Panc1 (cell line): Measurements from ENCODE around the gene TRMT61A. TPM values are rescaled to one million over a fixed set of nuclear protein-coding genes. Genes with fewer than 3 reads are reported as not detected.

ENCODE experiments used
- ATAC-seq: fragments of 200-7000 bp; cut with Tn5 transposase; 2 replicates; pipeline ENCODE4 v1.9.1; 2020; ENCODE audit warnings: mild to moderate bottlenecking, moderate library complexity
- BruUV-seq: library from RNA; stranded (reverse); fragments of 400-500 nt; replicated peaks from 2 replicates; lab custom pipeline; 2021; lab: Mats Ljungman, UMichigan
- CTCF ChIA-PET: fragments of 300-600 bp; sonication (Branson Sonifier 250); formaldehyde crosslinking; loops from one replicate; lab custom pipeline; 2022; ENCODE audit warnings: antibody characterized with exemption; lab: Charles Lee
- POLR2A ChIA-PET: fragments of 300-600 bp; sonication (Branson Sonifier 250); formaldehyde crosslinking; loops from one replicate; lab custom pipeline; 2022; ENCODE audit warnings: antibody characterized with exemption; lab: Charles Lee
- DNase-seq: peaks from one replicate; pipeline ENCODE4 v3.0.0-alpha.2; 2010; ENCODE audit warnings: low read depth, low spot score
- H3K27ac ChIP-seq: 2 replicates; pipeline ENCODE4 v1.5.1; 2011; ENCODE audit warnings: mild to moderate bottlenecking, low read length, inconsistent platforms
- H3K27me3 ChIP-seq: fragments of 200-500 bp; sonication (Bioruptor generic); 2 replicates; pipeline ENCODE4 v1.6.0; 2014; ENCODE audit warnings: low read length, inconsistent platforms; ENCODE audit not compliant: control insufficient read depth, insufficient read depth
- H3K36me3 ChIP-seq: fragments of 200-500 bp; sonication (Bioruptor generic); 2 replicates; pipeline ENCODE4 v1.5.1; 2014; ENCODE audit warnings: inconsistent platforms, mild to moderate bottlenecking, low read length, moderate library complexity; ENCODE audit not compliant: control insufficient read depth, insufficient read depth
- H3K4me1 ChIP-seq: 2 replicates; pipeline ENCODE4 v1.5.1; 2011; ENCODE audit warnings: inconsistent platforms, mild to moderate bottlenecking, low read length, moderate library complexity; ENCODE audit not compliant: control insufficient read depth, insufficient read depth
- H3K4me3 ChIP-seq, 2 experiments: 2 replicates each; pipeline ENCODE4 v1.5.1; 2011 to 2012; ENCODE audit warnings: low read depth in 2 of 2, low read length in 2 of 2, mild to moderate bottlenecking in 2 of 2, inconsistent platforms in 1 of 2, moderate library complexity in 1 of 2
- H3K9me3 ChIP-seq: fragments of 200-500 bp; sonication (Bioruptor generic); 2 replicates; pipeline ENCODE4 v1.5.1; 2014; ENCODE audit warnings: low read depth, mild to moderate bottlenecking, inconsistent platforms, low read length, moderate library complexity; ENCODE audit not compliant: control insufficient read depth, insufficient read depth
- CTCF ChIP-seq: fragments of 450-650 bp; IDR thresholded peaks from 2 replicates; pipeline ENCODE4 v1.5.1; 2017; ENCODE audit warnings: mild to moderate bottlenecking
- POLR2AphosphoS5 ChIP-seq: IDR thresholded peaks from 2 replicates; pipeline ENCODE4 v1.6.1; 2012; ENCODE audit warnings: mild to moderate bottlenecking, low read depth, low read length, moderate library complexity
- SIN3A ChIP-seq: IDR thresholded peaks from 2 replicates; pipeline ENCODE4 v1.6.1; 2012; ENCODE audit warnings: low read depth, mild to moderate bottlenecking, low read length, moderate library complexity, borderline replicate concordance; ENCODE audit not compliant: insufficient read depth
- TCF7L2 ChIP-seq: IDR thresholded peaks from 2 replicates; pipeline ENCODE4 v1.6.1; 2011; ENCODE audit warnings: mild to moderate bottlenecking, low read depth, low read length, inconsistent platforms
- in situ Hi-C: cut with HindIII; loops from 2 replicates; pipeline ENCODE4 v1.10.0; 2016; ENCODE audit warnings: low sequenced_read_pairs, low pct_unique_long_range_greater_than_20kb
- intact Hi-C: fragments of 100-400 bp; cut with micrococcal nuclease; formaldehyde crosslinking; loops from one replicate; pipeline ENCODE4 v1.10.0; 2022; ENCODE audit not compliant: unreplicated experiment
- total RNA-seq: library from RNA; stranded (reverse); gene quantifications from one replicate; pipeline ENCODE4 v1.2.1, GENCODE V29; 2021; ENCODE audit not compliant: unreplicated experiment
- TF ChIP-seq, protein P1 (sequence below), 2 experiments: IDR thresholded peaks; 2 replicates each; pipeline ENCODE4 v1.6.1; 2011 to 2012; ENCODE audit warnings: low read depth in 2 of 2, control low read depth in 1 of 2, low read length in 1 of 2, mild to moderate bottlenecking in 1 of 2, moderate library complexity in 1 of 2; ENCODE audit not compliant: insufficient read depth in 1 of 2

TRMT61A gene
- total RNA-seq, 1 experiment from 2014 or later: 22.9 TPM

DNA sequence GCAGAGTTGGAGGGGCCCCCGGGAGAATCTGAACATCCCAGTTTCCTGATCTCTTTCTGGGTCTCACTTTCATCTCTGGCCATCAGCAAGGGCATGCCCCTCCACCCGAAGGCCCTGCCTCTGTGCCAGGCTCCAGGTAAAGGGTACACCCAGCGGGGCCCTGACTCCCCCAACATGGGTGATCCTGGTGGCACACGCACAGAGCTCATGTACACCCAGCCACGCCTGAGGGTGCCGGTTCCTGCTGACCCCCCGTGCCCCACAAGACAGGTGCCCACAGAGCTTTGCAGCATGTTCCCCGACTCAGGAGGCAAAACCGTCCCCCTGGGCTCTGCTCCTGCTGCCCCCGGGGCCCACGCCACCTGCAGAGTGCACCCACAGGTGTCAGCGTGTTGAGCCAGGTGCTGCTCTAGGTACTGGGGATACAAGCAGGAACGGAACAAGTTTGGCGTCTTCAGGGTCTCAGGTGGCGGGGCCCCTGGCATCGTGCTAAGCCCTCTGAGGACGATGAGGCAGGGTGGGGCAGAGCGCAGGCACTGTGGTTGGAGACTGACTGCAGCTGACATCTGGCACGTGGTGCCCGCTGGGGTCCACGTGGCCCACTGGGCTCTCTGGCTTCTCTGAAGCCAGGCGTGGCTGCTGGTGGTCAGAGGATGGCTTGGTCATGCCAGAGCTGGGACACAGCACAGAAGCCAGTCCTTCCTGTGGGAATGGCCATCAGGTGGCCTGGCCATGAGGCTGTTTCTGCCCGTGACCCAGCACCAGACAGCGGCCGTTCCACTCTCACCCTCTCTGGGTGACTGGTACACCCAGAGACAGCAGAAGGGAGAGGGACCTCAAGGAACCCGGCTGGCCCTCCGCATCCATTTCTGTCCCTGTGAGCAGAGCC, 19.7 kb downstream of the TRMT61A start:
- H3K4me3 ChIP-seq: no peak overlapping the region
- H3K27ac ChIP-seq: no peak overlapping the region
- peaks cover 33% of the 10 kb centered on the region for H3K4me1 ChIP-seq
- intact Hi-C loops: no loop called here
- no TSS peak for BruUV-seq
- ChIA-PET CTCF (no interaction called here), POLR2A (no interaction called here)
- DNase-seq (no peak), ATAC-seq (no peak)
- no peaks in the 10 kb centered on the region for H3K27me3 ChIP-seq
- H3K36me3 ChIP-seq: no peaks in the 10 kb centered on the region
- in situ Hi-C loops: no loop called here
- no peaks in the 10 kb centered on the region for H3K9me3 ChIP-seq
- TF ChIP-seq SIN3A (no peak), TCF7L2 (no peak), POLR2AphosphoS5 (no peak), CTCF (no peak)
- TF ChIP-seq, protein P1, sequence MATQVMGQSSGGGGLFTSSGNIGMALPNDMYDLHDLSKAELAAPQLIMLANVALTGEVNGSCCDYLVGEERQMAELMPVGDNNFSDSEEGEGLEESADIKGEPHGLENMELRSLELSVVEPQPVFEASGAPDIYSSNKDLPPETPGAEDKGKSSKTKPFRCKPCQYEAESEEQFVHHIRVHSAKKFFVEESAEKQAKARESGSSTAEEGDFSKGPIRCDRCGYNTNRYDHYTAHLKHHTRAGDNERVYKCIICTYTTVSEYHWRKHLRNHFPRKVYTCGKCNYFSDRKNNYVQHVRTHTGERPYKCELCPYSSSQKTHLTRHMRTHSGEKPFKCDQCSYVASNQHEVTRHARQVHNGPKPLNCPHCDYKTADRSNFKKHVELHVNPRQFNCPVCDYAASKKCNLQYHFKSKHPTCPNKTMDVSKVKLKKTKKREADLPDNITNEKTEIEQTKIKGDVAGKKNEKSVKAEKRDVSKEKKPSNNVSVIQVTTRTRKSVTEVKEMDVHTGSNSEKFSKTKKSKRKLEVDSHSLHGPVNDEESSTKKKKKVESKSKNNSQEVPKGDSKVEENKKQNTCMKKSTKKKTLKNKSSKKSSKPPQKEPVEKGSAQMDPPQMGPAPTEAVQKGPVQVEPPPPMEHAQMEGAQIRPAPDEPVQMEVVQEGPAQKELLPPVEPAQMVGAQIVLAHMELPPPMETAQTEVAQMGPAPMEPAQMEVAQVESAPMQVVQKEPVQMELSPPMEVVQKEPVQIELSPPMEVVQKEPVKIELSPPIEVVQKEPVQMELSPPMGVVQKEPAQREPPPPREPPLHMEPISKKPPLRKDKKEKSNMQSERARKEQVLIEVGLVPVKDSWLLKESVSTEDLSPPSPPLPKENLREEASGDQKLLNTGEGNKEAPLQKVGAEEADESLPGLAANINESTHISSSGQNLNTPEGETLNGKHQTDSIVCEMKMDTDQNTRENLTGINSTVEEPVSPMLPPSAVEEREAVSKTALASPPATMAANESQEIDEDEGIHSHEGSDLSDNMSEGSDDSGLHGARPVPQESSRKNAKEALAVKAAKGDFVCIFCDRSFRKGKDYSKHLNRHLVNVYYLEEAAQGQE (IDR thresholded peaks at IDR 0.05; ENCODE audit: insufficient read depth in 1 of 2, low read depth in 2 of 2, low read length in 1 of 2): no peak

- ATAC-seq: no peak
- in situ Hi-C loops: no loop called here
- Histone ChIP-seq H3K4me3 (no peak overlapping the region), H3K4me1 (peaks cover 30% of the 10 kb centered on the region), H3K27ac (peak overlapping the region; percentile 34), H3K9me3 (no peaks in the 10 kb centered on the region), H3K36me3 (no peaks in the 10 kb centered on the region), H3K27me3 (no peaks in the 10 kb centered on the region)
- intact Hi-C loops: no loop called here
- POLR2A ChIA-PET: interaction anchor here (0.6 to 0.7 kb wide), 2 partner anchors 18 to 20 kb away, joined by 5 to 8 read pairs; no protein-coding TSS in a partner anchor
- CTCF ChIA-PET: interaction anchor here (0.7 kb wide), 1 partner anchor 51 kb away, joined by 3 read pairs; no protein-coding TSS in a partner anchor
- BruUV-seq: no TSS peak
- TF ChIP-seq SIN3A: no peak
- no peak for TF ChIP-seq TCF7L2
- no peak for TF ChIP-seq CTCF
- DNase-seq: no peak
Measured at GRCh38 chr14:103549361-103550311, 20.6 kb downstream of the TRMT61A start.
